ENCODE data around the gene SLC25A25.
A peak's percentile ranks its signal among the peaks of the same experiment; 100 is the strongest.
"Not testable (repeated sequence)": the region's sequence is repeated elsewhere in the genome, so short reads cannot be mapped to it uniquely, and the experiment has no call there.

The SLC25A25 gene

DNA sequence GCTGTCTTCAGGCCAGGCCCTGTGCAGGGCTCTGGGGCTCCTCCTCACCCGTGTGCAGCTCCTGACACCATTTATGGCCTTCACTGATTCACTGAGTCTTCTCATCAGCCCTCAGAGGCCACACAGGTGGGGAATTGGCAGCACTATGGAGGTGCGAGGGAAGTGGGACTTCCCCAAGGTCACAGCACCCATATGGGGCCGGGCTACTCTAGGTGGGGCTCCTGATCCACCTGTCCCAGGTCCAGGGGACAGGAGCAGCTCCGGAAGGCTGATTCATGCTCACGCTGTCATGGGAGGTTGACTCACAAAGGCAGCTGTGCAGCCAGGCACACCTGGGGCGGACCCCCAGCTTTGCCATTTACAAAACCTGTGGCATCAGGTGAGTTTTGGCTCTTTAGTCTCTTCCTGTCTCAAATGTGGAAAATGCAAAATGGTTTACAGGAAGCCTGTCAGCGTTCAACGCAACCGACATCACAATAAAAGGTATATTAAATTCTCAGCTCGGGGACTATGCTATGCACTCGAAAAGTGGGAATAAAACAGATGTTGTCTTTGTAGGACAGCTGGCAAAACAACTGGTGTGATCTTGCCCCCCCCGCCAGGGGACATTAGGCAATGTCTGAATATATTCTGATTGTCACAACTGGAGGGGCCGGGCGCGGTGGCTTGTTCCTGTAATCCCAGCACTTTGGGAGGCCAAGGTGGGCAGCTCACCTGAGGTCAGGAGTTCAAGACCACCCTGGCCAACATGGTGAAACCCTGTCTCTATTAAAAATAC lies 15.9 kb upstream of the SLC25A25 start:
- DNase-seq (ENCODE audit: low read depth), result no peak

DNA sequence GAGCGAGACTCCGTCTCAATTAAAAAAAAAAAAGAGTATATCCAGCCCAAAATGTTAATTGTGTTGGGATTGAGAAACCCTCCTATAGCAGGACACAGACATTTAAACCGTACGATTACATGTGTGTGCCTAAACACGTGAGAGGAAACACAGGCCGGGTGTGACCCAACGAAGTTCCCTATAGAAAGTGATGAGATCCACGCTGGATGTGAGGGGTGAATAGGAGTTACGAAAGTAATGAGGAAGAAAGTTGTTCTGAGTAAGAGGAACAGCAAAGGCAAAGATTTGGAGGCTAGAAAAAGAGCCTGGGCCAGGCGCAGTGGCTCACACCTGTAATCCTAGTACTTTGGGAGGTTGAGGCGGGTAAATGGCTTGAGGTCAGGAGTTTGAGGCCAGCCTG lies 14.5 kb upstream of the SLC25A25 start:
- DNase-seq (ENCODE audit: low read depth), result no peak

GRCh38 chr9:128054087-128054486 lies 13.9 kb upstream of the SLC25A25 start:
- no peak for DNase-seq (ENCODE audit: low read depth)

DNA sequence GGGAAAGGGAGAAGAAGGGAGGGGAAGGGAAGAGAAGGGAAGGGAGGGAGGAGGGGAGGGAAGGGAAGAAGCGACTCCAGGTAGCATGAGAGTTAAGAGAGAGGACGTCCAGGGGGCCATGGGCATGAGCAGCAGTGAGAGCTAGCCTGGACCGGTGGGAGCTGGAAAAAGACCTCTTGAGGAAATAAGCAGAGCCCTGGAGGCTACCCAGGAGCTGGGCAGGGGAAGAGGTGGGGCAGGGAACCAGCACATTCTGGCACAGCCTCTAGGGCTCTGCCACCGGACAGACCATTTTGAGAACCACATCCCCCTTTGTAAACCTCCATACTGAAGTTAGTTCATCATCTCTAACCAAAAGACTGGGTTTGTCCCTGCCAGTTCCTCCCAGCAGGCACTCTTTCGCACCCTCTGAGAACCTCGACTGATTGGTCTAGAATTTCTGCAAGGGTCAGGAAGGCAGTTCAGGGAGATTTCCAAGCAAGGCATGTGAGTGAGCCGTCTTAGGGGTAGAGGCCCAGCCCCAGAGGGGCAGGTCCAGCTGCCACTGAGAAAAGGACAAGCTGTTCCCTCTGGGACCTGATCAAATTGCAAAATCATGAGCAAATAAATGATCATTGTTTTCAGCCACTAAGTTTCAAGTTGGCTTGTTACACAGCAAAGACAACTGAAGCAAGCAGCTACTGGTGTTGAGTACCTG lies 12.5 kb upstream of the SLC25A25 start:
- no peak for DNase-seq (ENCODE audit: low read depth)

DNA sequence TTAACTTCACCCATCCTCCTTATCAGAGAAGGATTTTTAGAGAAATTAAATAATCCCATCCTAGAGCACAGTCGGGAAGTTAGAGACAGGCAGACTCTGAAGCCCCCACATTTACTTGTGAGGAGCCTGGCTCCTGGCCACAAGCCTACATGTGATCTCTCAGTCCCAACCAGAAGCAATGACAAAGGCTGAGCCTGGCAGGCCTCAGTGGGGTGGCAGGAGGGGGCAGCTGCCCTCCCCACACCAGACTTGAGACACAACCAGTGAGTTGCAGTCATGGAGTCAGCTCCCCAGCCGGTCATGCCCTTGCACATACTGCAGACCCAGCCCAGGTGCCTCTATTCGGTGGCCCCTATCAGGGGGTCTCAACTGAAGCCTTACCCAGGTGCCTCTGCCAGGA lies 11.9 kb upstream of the SLC25A25 start:
- DNase-seq (ENCODE audit: low read depth), result no peak

GRCh38 chr9:128056887-128057723 lies 10.9 kb upstream of the SLC25A25 start:
- no peak for DNase-seq (ENCODE audit: low read depth)

DNA sequence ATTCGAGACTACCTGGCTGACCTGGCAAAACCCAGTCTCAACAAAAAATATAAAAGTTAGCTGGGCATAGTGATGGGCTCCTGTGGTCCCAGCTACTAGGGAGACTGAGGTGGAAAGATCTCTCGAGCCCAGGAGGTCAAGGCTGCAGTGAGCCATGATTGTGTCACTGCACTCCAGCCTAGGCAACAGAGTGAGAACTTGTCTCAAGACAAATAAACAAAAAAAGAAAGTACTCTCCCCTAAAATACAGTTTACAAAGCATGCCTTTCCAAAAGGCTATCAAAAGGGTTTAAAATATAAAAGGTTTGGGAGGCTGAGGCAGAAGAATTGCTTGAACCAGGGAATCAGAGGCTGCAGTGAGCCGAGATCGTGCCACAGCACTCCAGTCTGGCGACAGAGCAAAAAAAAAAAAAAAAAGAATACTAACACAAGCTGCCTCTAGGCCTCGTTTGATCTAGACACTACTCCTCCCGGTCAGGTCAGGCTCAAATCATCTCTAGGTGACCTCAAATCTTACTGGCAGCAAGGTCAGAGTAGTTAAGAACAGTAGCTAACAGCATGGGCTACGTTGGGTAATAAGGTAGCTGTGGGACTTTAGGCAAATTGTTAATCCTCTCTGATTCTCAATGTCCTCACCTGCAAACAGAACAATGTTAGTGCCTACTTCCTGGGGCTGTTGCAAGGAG lies 10.2 kb upstream of the SLC25A25 start:
- no peak for DNase-seq (ENCODE audit: low read depth)

DNA sequence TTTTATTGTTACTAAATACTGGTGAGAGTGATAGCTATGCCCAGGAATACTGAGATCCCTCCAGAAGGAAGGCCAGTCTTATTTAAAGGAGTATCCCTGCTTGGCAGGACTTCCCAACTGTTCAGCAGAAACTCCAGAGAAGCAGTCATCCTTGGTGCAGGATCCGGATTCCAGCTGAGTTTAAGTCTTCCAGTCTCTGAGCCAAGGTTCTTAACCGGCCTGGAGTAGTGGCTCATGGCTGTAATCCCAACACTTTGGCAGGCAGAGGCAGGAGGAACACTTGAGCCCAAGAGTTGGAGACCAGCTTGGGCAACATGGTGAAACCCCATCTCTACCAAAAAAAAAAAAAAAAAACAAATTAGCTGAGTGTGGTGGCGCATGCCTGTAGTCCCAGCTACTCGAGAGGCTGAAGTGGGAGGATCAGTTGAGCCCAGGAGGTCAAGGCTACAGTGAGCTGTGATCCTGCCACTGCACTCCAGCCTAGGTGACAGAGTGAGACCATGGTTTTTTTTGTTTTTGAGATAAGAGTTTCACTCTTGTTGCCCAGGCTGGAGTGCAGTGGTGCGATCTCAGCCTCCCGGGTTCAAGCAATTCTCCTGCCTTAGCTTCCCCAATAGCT lies 8.6 kb upstream of the SLC25A25 start:
- DNase-seq (ENCODE audit: low read depth), result no peak

DNA sequence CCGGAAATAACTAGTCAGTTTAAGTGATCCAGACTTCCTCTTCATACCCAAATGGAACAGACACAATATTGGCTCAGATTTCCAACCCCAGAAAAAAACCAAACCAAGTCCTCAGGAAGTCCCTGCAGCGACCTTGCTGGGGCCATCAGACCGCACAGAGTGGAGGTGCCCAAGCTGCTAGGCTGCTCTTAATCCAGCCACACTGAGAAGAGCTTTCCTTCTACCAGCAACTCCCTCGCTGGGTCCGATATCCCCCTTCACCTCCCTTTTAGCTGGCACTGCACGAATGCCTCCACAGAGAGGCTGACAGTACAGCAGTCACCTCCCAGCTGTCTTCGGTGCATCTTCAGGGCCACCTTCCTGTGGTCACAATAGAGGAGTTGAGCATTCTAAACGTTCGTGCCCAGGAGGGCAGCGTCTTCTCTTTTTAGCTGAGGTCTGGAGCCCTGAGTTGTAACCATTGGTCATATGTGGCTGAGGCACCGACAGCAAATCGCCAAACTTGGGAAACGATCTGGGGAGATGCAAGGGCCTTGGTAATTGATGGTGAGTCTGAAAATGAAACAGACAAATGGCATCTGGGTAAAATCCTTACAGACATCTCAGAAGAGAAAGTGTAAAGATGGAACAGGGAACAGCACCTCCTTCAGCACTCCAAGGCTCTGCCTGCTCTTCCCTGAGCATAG lies 6.6 kb upstream of the SLC25A25 start:
- no peak for DNase-seq (ENCODE audit: low read depth)

DNA sequence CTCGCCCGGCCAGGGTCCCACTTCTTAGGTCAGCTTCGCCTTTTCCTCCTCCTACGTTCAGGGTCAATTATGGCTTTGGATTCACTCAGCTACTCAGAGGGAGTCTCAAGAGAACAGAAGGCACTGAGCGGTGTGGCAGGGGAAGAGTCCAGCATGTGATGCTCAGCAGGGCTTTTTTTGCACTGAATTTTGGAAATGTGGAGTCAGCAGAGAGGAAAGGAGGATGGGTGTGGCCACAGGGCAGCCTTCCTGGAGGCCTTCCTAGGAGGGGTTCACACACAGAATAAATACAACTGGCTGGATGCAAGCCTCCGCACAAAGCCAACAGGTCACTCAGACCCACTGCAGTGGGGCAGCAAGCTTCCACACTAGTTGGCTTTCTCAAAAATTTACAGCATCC lies 5.8 kb upstream of the SLC25A25 start:
- DNase-seq (ENCODE audit: low read depth), result no peak

GRCh38 chr9:128062846-128063831 lies 4.9 kb upstream of the SLC25A25 start:
- DNase-seq (ENCODE audit: low read depth), result no peak

GRCh38 chr9:128065907-128066712 lies 1.9 kb upstream of the SLC25A25 start:
- no peak for DNase-seq (ENCODE audit: low read depth)

- peak; percentile 99 for DNase-seq (ENCODE audit: low read depth)
These were observed 1.1 kb upstream of the SLC25A25 start, which contains the start of gene NAIF1 for GRCh38 chr9:128066713-128067644. NAIF1 (minus strand) TSS chr9:128067320; CDS start chr9:128067101, 219 bp downstream.

DNA sequence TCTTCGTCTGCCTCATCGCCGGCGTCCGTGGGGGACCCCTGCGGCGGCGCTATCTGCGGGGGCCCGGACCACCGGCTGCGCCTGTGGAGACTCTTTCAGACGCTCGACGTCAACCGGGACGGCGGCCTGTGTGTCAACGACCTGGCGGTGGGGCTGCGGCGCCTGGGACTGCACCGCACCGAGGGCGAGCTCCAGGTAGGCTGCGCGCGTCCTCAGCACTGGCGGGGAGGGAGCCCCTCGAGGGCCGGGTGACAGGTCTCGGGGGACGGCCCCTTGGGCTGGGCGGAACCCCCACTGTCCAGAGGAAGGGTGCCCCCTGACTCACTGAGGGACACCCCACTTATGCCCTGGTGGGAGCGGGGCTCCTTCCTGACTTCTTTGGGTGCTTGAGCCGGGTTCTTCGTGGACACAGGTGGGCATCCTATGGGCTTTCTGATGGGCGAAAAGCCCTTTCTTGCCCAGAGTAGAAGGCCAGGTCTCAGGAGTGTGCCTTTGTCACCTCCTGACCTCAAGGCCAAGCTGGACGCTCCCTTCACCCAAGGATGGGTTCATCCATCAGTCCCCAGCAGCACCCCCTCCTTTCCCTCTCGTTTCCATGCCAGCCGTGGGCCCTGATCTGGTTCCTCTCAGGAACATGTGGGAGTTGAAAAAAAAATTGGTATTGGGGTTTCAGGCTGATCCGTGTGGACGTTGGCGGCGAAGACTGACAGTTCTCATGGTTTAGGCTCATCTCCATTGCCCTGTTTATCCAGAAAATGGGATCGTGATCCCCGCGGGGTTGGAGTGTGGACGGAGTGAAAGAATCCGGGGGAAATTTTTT lies 564 bp downstream of the SLC25A25 start:
- no peak for DNase-seq (ENCODE audit: low read depth)

DNA sequence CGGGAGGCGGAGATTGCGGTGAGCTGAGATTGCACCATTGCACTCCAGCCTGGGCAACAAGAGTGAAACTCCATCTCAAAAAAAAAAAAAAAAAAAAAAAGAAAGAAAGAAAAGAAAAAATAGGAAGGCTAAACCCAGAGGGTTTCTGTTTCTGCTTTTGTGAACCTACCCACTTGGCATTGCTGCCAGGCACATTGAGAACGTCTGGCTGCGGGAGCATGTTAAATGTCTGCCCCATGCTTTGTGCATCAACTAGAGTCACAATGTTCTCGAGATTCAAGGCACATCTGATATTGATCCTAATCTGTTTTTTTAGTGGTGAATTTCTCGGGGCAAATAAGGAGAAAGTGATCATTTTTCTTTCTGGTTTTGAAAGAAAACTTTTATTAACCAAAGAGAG lies 2.8 kb downstream of the SLC25A25 start:
- no peak for DNase-seq (ENCODE audit: low read depth)

DNA sequence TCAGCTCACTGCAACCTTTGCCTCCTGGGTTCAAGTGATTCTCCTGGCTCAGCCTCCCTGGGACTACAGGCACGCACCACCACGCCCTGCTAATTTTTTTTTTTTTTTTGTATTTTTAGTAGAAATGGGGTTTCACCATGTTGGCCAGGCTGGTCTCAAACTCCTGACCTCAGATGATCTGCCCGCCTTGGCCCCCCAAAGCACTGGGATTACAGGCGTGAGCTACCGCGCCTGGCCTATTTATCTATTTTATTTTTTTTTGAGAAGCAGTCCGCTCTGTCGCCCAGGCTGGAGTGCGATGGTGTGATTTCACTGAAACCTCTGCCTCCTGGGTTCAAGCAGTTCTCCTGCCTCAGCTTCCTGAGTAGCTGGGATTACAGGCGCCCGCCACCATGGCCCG lies 3.4 kb downstream of the SLC25A25 start:
- DNase-seq (ENCODE audit: low read depth), result not testable (repeated sequence)
